Nephron progenitor cell (in vitro differentiated cells): ENCODE data around the gene SYNDIG1.

ENCODE experiments used
- DNase-seq: peaks from one replicate; pipeline ENCODE4 v3.0.0; 2021
- H3K27ac Mint-ChIP-seq: 2 replicates; pipeline ENCODE4 v1.8.0; 2021; ENCODE audit warnings: mild to moderate bottlenecking, moderate library complexity, mixed read lengths
- H3K27me3 Mint-ChIP-seq: 2 replicates; pipeline ENCODE4 v1.8.0; 2021; ENCODE audit warnings: mild to moderate bottlenecking, low read depth, mixed read lengths; ENCODE audit not compliant: poor library complexity
- H3K36me3 Mint-ChIP-seq: 2 replicates; pipeline ENCODE4 v1.8.0; 2021; ENCODE audit warnings: low read depth, mixed read lengths
- H3K4me1 Mint-ChIP-seq: 2 replicates; pipeline ENCODE4 v1.8.0; 2021; ENCODE audit warnings: mixed read lengths
- H3K4me3 Mint-ChIP-seq: 2 replicates; pipeline ENCODE4 v1.8.0; 2021; ENCODE audit warnings: mild to moderate bottlenecking, moderate library complexity, mixed read lengths
- H3K9me3 Mint-ChIP-seq: 2 replicates; pipeline ENCODE4 v1.8.0; 2021; ENCODE audit warnings: mild to moderate bottlenecking, moderate library complexity, mixed read lengths
- TF ChIP-seq, protein P1 (sequence below): fragments of 200-600 bp; sonication (generic); IDR thresholded peaks from 2 replicates; pipeline ENCODE4 v1.5.0; 2021; ENCODE audit warnings: antibody characterized with exemption

SYNDIG1 gene

GRCh38 chr20:24469894-24470745 is 691 bp downstream of the SYNDIG1 start:
- Mint-ChIP-seq H3K9me3 (no peaks in the 10 kb centered on the region), H3K4me1 (peaks cover 49% of the 10 kb centered on the region), H3K4me3 (peak overlapping the region; percentile 86), H3K27ac (no peak overlapping the region), H3K27me3 (peaks cover 80% of the 10 kb centered on the region), H3K36me3 (no peaks in the 10 kb centered on the region)
- TF ChIP-seq, protein P1, sequence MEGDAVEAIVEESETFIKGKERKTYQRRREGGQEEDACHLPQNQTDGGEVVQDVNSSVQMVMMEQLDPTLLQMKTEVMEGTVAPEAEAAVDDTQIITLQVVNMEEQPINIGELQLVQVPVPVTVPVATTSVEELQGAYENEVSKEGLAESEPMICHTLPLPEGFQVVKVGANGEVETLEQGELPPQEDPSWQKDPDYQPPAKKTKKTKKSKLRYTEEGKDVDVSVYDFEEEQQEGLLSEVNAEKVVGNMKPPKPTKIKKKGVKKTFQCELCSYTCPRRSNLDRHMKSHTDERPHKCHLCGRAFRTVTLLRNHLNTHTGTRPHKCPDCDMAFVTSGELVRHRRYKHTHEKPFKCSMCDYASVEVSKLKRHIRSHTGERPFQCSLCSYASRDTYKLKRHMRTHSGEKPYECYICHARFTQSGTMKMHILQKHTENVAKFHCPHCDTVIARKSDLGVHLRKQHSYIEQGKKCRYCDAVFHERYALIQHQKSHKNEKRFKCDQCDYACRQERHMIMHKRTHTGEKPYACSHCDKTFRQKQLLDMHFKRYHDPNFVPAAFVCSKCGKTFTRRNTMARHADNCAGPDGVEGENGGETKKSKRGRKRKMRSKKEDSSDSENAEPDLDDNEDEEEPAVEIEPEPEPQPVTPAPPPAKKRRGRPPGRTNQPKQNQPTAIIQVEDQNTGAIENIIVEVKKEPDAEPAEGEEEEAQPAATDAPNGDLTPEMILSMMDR: no peak
- DNase-seq: peak; percentile 48

- Mint-ChIP-seq H3K9me3 (no peaks in the 10 kb centered on the region), H3K4me1 (peaks cover 49% of the 10 kb centered on the region), H3K36me3 (no peaks in the 10 kb centered on the region), H3K27me3 (peaks cover 71% of the 10 kb centered on the region), H3K27ac (no peak overlapping the region), H3K4me3 (peak overlapping the region; percentile 86)
- TF ChIP-seq, protein P1: no peak
- DNase-seq: peak; percentile 39
These were observed 1.5 kb downstream of the SYNDIG1 start for GRCh38 chr20:24470746-24471582.

DNA sequence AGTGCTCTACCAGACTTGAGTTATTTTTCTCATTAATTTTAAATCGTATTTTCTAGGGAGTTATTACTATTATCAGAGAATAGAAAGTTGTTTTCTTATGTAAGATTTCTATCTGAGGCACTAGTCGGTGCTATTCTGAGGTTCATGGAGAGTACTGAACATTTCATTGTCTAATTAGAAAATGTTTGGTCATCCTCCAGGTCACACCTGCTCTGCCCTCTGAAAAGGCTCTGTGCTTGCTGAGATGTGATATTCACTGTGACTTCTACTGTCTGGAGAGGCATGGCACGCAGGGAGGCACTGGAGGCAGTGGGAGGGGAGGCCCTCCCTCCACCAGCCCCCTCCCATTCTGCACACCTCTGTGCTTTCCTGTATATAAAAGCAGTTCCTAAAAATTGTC is 3.0 kb downstream of the SYNDIG1 start:
- Mint-ChIP-seq H3K9me3 (no peaks in the 10 kb centered on the region), H3K27me3 (peaks cover 62% of the 10 kb centered on the region), H3K4me3 (no peak overlapping the region), H3K27ac (no peak overlapping the region), H3K36me3 (no peaks in the 10 kb centered on the region), H3K4me1 (peaks cover 48% of the 10 kb centered on the region)
- TF ChIP-seq, protein P1: no peak
- no peak for DNase-seq

- H3K36me3 Mint-ChIP-seq: no peaks in the 10 kb centered on the region
- H3K27me3 Mint-ChIP-seq: peaks cover 52% of the 10 kb centered on the region
- no peak overlapping the region for H3K4me3 Mint-ChIP-seq
- H3K27ac Mint-ChIP-seq: no peak overlapping the region
- no peak for DNase-seq
- H3K9me3 Mint-ChIP-seq: no peaks in the 10 kb centered on the region
- TF ChIP-seq, protein P1: no peak
- peaks cover 43% of the 10 kb centered on the region for H3K4me1 Mint-ChIP-seq
These were observed 4.2 kb downstream of the SYNDIG1 start for GRCh38 chr20:24473435-24474223.

DNA sequence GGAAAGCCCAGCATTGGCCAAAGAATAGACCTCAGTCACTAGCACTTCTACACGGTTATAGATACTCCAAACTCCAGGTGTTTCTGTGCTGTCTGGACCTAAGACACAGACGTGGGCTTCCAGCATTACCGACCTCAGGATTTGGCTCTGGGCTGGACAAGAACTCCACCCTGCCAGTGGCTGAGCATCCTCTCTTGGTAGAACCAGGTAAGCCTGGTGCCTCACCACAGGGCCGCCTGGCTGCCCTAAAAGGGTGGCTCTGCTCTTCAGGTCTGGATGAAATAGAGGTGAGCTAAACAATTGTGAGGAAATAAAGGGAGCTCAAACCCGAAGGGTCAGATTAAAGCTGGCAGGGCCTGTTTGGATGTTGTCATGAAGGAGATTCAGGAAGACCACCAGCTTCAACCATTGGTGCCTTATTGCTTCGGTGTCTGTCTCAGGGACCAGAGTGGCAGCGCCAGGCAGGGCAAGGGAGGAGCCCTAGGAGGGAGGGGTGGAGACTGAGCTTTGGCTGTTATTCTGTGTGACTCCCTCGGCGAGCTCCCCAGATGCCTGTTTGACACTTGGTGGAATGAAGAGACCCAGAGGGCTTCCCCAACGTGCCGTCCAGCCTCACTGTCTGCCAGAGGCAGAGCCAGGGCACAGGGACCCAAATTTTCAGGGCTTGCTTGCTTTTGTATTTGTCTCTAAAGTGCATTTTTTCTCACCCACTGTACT is 8.6 kb downstream of the SYNDIG1 start:
- peaks cover 24% of the 10 kb centered on the region for H3K27me3 Mint-ChIP-seq
- no peaks in the 10 kb centered on the region for H3K36me3 Mint-ChIP-seq
- peaks cover 19% of the 10 kb centered on the region for H3K4me1 Mint-ChIP-seq
- DNase-seq: no peak
- no peak overlapping the region for H3K4me3 Mint-ChIP-seq
- H3K9me3 Mint-ChIP-seq: no peaks in the 10 kb centered on the region
- TF ChIP-seq, protein P1: no peak
- H3K27ac Mint-ChIP-seq: no peak overlapping the region
